GM18505 (cell line): ENCODE results near the gene CNTNAP2.
"Not testable (repeated sequence)": the region's sequence is repeated elsewhere in the genome, so short reads cannot be mapped to it uniquely, and the experiment has no call there.

Experiments used
- ATAC-seq: cut with Tn5 transposase; IDR thresholded peaks from one replicate; pipeline ENCODE4 v1.9.1; 2021; ENCODE audit not compliant: unreplicated experiment
- POLR2A ChIP-seq: IDR thresholded peaks from 4 replicates; pipeline ENCODE4 v1.6.1; 2011; ENCODE audit warnings: borderline replicate concordance; ENCODE audit not compliant: insufficient read depth, insufficient read length; ENCODE audit errors: extremely low read depth

The CNTNAP2 gene

GRCh38 chr7:148436135-148436534, 2319.5 kb downstream of the CNTNAP2 start:
- no peak for TF ChIP-seq POLR2A
- no peak for ATAC-seq

- no peak for TF ChIP-seq POLR2A
- ATAC-seq = no peak
Observed at GRCh38 chr7:148436571-148436970, 2320.0 kb downstream of the CNTNAP2 start.

- no peak for ATAC-seq
- TF ChIP-seq POLR2A = no peak
Observed at GRCh38 chr7:148437043-148437442, 2320.4 kb downstream of the CNTNAP2 start.

GRCh38 chr7:148442141-148442655, 2325.6 kb downstream of the CNTNAP2 start:
- TF ChIP-seq POLR2A = no peak
- ATAC-seq = no peak

- no peak for TF ChIP-seq POLR2A
- ATAC-seq = no peak
Observed at GRCh38 chr7:148442933-148443332, 2326.3 kb downstream of the CNTNAP2 start.

- ATAC-seq = no peak
- no peak for TF ChIP-seq POLR2A
Observed at GRCh38 chr7:148445260-148446044, 2328.9 kb downstream of the CNTNAP2 start.

- no peak for TF ChIP-seq POLR2A
- ATAC-seq = peak; percentile 93
Observed at GRCh38 chr7:148447221-148447849, 2330.7 kb downstream of the CNTNAP2 start.

- ATAC-seq = not testable (repeated sequence)
Observed at GRCh38 chr7:148451526-148451925, 2334.9 kb downstream of the CNTNAP2 start.

- no peak for ATAC-seq
- no peak for TF ChIP-seq POLR2A
Observed at GRCh38 chr7:148456351-148456750, 2339.8 kb downstream of the CNTNAP2 start.

- ATAC-seq = no peak
Observed at GRCh38 chr7:148457310-148457921, 2340.8 kb downstream of the CNTNAP2 start.

GRCh38 chr7:148458263-148458662, 2341.7 kb downstream of the CNTNAP2 start:
- no peak for TF ChIP-seq POLR2A
- ATAC-seq = no peak

More at GRCh38 chr7:148457310-148457921, 2340.8 kb downstream of the CNTNAP2 start:
- no peak for TF ChIP-seq POLR2A

GRCh38 chr7:148461392-148462179, 2345.0 kb downstream of the CNTNAP2 start:
- TF ChIP-seq POLR2A = no peak
- ATAC-seq = no peak

- ATAC-seq = not testable (repeated sequence)
Observed at GRCh38 chr7:148462774-148463173, 2346.2 kb downstream of the CNTNAP2 start.
